ENCODE data around the gene IGFBP2. TPM values are rescaled to one million over a fixed set of nuclear protein-coding genes. Genes with fewer than 3 reads are reported as not detected.

IGFBP2 gene
- polyA plus RNA-seq, 3 donors = 235 to 273 (median 243) TPM

- no peak for DNase-seq
Observed at GRCh38 chr2:216604458-216604857, 28.8 kb upstream of the IGFBP2 start.

DNA sequence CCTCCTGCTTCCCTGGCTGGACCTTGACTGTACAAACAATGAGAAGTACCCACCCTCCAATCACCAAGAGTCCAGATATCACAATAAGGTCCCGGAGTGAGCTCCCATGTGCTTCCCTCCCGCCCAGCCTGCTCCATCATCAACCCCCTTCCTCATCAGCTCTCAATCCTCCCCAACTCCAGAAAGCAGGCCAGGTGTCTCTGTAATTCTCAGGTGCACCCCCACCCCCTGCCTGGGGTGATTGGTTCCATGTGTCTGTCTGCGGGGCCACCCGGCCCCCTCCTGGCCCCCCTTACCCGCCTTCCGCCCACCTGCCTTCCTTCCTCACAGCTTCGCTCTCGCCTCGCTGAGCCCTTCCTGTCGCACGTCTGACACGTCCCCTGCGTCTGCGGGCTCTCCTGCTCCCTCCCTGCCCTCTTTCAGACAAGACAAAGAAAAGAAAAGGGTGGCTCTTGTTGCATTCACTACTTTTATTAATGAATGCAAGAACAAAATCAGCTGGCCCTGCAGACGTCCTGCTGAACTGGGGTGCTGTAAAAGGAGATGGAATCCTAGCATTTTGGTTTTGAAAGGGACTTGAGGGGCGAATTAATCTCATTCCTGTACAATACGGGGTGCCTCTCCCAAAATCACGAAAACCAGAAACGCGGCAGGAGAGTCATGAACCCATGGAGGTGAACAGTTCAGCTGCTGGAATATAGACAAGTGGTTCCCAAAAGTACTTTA lies 26.5 kb upstream of the IGFBP2 start:
- DNase-seq = no peak

- DNase-seq = no peak
Observed at GRCh38 chr2:216607277-216607560, 26.0 kb upstream of the IGFBP2 start.

DNA sequence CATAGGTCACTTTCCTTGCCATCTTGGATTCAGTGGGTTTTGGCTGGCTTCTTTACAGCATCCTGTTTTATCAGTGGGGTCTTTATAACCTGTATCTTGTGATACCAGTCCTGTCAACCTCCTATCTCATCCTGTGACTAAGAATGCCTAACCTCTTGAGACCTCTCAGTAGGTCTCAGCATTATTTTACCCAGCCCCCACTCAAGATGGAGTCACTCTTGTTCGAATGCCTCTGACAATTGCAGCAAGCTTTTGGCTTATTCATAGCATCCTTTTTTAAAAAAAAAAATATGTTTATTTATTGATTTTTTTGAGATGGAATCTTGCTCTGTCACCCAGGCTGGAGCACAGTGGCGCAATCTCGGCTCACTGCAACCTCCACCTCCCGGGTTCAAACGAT lies 24.7 kb upstream of the IGFBP2 start:
- DNase-seq = no peak

GRCh38 chr2:216615298-216616082 lies 17.7 kb upstream of the IGFBP2 start:
- no peak for DNase-seq

DNA sequence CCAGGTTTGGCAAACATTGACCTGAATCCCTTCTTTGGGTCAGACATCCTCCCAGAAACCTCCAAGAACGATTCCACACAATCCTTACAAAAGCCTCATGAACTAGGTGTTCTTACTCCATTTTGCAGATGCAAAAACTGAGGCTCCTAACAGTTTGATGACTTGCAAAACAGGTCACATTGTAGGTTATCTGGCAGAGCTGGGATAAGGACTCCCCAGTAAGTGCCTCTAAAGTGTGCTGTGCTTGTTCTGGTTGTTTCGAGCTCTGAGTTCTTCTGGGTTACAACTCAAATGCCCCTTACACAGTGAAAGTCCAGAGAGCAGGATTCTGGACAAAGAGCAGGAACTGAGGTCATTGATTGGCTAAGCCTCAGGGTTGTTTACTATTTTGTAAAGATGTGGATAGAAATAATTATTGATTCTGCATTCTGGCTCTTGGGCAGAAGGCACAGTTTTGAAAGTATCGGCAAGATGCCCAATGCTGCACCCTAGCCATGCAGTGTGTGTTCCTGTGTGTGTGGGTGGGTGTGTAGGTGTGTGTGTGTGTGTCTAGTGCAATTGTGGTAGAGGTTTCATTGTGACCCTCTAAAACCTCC lies 17.0 kb upstream of the IGFBP2 start:
- no peak for DNase-seq

- DNase-seq = no peak
Observed at GRCh38 chr2:216617159-216617815, 15.9 kb upstream of the IGFBP2 start.

- DNase-seq = no peak
Observed at GRCh38 chr2:216618785-216619184, 14.4 kb upstream of the IGFBP2 start.

- no peak for DNase-seq
Observed at GRCh38 chr2:216619411-216620393, 13.5 kb upstream of the IGFBP2 start.

DNA sequence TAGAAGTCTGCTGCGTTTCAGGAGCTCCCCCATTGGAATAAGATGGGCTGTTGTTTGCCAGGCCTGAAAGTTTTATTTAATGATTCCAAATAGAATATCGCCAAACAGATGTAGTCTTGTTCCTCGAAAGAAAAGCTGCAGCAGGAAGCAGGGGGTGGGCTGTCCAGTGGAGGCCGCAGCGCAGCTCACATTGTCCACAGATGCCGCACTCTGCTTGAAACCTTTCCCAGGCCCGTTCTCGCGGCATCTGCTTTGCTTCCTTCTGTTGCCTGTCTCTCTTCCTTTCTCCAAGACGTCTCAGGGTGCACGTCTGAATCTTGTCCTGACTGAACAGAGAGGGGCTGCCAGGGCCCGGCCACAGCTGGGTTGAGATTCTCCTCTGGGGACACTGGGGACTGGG lies 12.4 kb upstream of the IGFBP2 start:
- DNase-seq = no peak

DNA sequence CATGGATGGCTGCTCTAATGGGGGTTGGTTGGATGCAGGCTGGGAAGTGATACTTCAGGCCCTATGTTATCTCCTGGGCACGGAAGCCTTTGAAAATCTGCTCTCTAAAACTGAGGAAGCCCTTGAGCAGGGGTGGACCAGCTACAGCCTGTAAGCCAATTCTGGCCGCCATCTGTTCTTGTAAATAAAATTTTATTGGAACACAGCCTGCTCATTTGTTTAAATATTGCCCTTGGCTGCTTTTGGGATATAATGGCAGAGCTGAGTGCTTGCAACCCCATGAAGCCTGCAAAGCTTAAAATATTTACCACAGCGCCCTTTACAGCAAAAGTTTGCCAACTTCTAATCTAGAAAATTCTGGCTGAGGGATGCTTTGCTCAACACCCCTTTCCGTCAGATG lies 11.9 kb upstream of the IGFBP2 start:
- DNase-seq = no peak

- no peak for DNase-seq
Observed at GRCh38 chr2:216622526-216622925, 10.7 kb upstream of the IGFBP2 start.

DNA sequence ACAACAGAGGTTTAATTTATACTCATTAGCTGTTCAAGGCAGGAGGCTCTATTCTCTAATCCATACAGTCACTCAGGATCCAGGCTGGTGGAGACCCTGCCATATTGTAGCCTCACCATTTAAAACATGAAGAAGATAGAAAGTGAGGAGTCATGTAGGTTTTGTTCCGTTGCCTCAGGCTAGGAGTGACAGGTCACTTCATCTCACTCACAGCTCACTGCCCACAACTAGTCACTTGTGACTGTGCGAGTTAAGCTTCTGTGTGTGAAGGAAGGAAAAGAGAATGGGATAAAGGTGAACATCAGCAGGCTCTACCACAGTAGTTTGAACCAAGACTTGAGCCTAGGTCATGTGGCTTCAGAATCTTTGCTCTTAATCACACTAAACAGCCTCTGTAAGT lies 9.0 kb upstream of the IGFBP2 start:
- DNase-seq = no peak

GRCh38 chr2:216626168-216626874 lies 6.9 kb upstream of the IGFBP2 start:
- DNase-seq = no peak

DNA sequence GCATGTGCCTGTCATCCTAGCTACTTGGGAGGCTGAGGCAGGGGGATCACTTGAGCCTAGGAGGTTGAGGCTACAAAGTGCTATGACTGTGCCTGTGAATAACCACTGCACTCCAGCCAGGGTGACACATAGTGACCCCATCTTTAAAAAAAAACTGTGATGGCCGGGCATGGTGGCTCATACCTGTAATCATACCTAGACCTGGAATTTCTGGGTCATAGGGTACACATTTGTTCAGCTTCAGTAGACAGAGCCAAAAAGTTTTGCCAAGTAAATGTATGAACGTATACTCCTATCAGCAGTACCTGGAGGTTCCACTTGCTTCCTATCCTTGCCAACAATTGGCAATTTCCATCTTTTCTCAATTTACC lies 6.4 kb upstream of the IGFBP2 start:
- no peak for DNase-seq

DNA sequence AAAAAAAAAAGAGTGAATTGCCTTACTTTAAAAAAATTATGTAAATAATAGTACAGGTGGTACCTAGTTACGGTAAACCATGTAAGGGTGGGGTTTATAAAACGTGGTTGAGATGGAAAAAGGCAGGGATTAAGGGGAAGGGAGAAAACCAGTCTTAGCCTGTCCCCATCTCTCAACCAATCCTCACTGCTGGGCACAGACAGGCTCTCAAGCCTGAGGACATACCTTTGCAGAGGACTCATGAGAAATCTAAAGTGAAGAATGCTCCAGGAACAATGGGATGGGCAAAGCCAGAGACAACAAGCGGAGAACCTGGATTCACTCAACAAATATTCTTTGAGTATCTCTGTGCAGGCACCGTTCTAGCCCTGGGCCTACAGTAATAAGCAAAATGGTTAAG lies 3.4 kb upstream of the IGFBP2 start:
- no peak for DNase-seq

- no peak for DNase-seq
Observed at GRCh38 chr2:216632346-216632951, 771 bp upstream of the IGFBP2 start.

- DNase-seq = no peak
Observed at GRCh38 chr2:216633616-216634369, 573 bp downstream of the IGFBP2 start.

DNA sequence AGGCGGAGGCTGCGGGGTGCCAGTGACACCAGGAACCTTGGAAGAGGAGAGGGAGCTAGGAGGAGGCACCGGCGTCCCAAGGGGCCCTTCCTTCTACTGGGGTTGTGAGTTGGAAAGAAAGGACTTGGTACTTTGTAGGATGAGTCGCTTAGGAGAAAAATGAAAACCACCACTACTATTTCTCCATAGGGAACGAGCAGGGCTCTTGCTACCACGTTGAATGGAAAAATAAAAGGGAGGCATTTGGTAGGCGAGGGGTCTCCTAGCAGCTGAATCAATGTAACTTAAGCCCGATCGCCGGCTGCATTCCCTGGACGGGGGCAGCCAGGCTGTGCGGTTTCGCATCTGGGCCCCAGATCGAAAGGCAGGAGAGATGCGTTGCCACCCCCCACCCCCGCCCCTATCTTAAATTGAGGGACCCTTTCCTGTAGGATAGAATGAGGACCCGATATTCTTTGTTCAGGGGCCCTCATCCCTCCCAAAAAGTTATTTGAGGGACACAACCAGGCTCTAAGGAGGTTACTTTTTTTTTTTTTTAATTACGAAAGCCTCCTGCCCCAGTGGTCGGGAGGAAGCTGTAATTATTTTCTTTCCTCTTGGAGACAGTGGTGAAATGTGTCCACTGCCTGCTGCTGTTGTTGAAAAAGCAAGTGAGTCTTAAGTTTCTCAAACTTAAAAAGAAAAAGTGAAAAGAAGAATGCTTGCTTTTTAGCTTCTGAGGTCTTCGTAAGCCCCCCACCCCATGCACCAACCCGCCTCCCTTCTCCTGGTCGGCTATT lies 1.3 kb downstream of the IGFBP2 start:
- no peak for DNase-seq
